LNCaP clone FGC (cell line): Measurements from ENCODE around the gene IGSF11.

Experiments used
- DNase-seq: peaks from one replicate; pipeline ENCODE4 v3.0.0-alpha.2; 2011; ENCODE audit warnings: low read depth
- H3K4me3 ChIP-seq: 2 replicates; pipeline ENCODE4 v1.5.1; 2011; ENCODE audit warnings: mild to moderate bottlenecking, low read depth, low read length, control low read depth
- CTCF ChIP-seq: IDR thresholded peaks from 2 replicates; pipeline ENCODE4 v1.5.1; 2012; ENCODE audit warnings: mild to moderate bottlenecking; ENCODE audit not compliant: control insufficient read depth, insufficient read depth; ENCODE audit errors: extremely low read depth

The IGSF11 gene

GRCh38 chr3:119044593-119044992 is 9.9 kb upstream of the IGSF11 start:
- DNase-seq: no peak
- no peak overlapping the region for H3K4me3 ChIP-seq
- TF ChIP-seq CTCF: no peak

GRCh38 chr3:119042162-119042561 is 7.5 kb upstream of the IGSF11 start:
- H3K4me3 ChIP-seq: no peak overlapping the region
- no peak for DNase-seq
- no peak for TF ChIP-seq CTCF

- peak overlapping the region; percentile 51 for H3K4me3 ChIP-seq
- DNase-seq: no peak
- no peak for TF ChIP-seq CTCF
Measured at GRCh38 chr3:119035014-119035346, 334 bp upstream of the IGSF11 start.

GRCh38 chr3:119033393-119034255 is 1.0 kb downstream of the IGSF11 start:
- no peak for TF ChIP-seq CTCF
- DNase-seq: no peak
- H3K4me3 ChIP-seq: peak overlapping the region; percentile 51; the same call in 1 of the 2 replicates

GRCh38 chr3:119025171-119025795 is 9.4 kb downstream of the IGSF11 start:
- no peak overlapping the region for H3K4me3 ChIP-seq
- TF ChIP-seq CTCF: no peak
- no peak for DNase-seq

- H3K4me3 ChIP-seq: no peak overlapping the region
- no peak for TF ChIP-seq CTCF
- no peak for DNase-seq
Measured at GRCh38 chr3:119019767-119020518, 14.7 kb downstream of the IGSF11 start.
